Keratinocyte (primary cell): ENCODE measurements around the gene MKLN1. TPM values are rescaled to one million over a fixed set of nuclear protein-coding genes. Genes with fewer than 3 reads are reported as not detected.

ENCODE experiments used
- DNase-seq: peaks from one replicate; pipeline ENCODE4 v3.0.0-alpha.2; 2011; ENCODE audit warnings: low read depth, missing footprints, low spot score
- FAIRE-seq: peaks from 2 replicates; lab custom pipeline; 2011; peaks lifted over from hg19 to GRCh38; lab: Jason Lieb, UNC
- H2AFZ ChIP-seq: 2 replicates; pipeline ENCODE4 v1.6.0; 2012; ENCODE audit warnings: low read length, control low read depth, inconsistent platforms; ENCODE audit not compliant: control insufficient read depth
- H3K27ac ChIP-seq: 2 replicates; pipeline ENCODE4 v1.5.1; 2011; ENCODE audit warnings: low read length; ENCODE audit not compliant: control insufficient read depth, insufficient read depth
- H3K27me3 ChIP-seq: 3 replicates; pipeline ENCODE4 v1.6.0; 2011; ENCODE audit warnings: low read length; ENCODE audit not compliant: control insufficient read depth, insufficient read depth; ENCODE audit errors: extremely low read depth
- H3K36me3 ChIP-seq, 2 experiments: 2 replicates in 1 of 2; 3 replicates in 1 of 2; pipeline ENCODE4 v1.5.1; 2011; ENCODE audit warnings: low read length in 2 of 2, mild to moderate bottlenecking in 1 of 2; ENCODE audit not compliant: control insufficient read depth in 2 of 2, insufficient read depth in 2 of 2; ENCODE audit errors: extremely low read depth in 1 of 2
- H3K4me1 ChIP-seq: 3 replicates; pipeline ENCODE4 v1.5.1; 2011; ENCODE audit warnings: low read length; ENCODE audit not compliant: control insufficient read depth, insufficient read depth; ENCODE audit errors: extremely low read depth
- H3K4me2 ChIP-seq: 3 replicates; pipeline ENCODE4 v1.6.0; 2011; ENCODE audit warnings: low read depth, low read length; ENCODE audit not compliant: control insufficient read depth, insufficient read depth; ENCODE audit errors: extremely low read depth
- H3K4me3 ChIP-seq, 3 experiments: fragments of 200-600 bp in 1 of 3; sonication (generic) in 1 of 3; 2 replicates in 2 of 3; 3 replicates in 1 of 3; pipeline ENCODE4 v1.5.1; 2011 to 2016; ENCODE audit warnings: low read length in 3 of 3, mild to moderate bottlenecking in 3 of 3, control low read depth in 2 of 3, inconsistent platforms in 1 of 3, low read depth in 1 of 3, mixed read lengths in 1 of 3, mixed run types in 1 of 3, moderate library complexity in 1 of 3; ENCODE audit not compliant: control insufficient read depth in 2 of 3, insufficient read depth in 2 of 3; ENCODE audit errors: extremely low read depth in 1 of 3
- H3K79me2 ChIP-seq: 2 replicates; pipeline ENCODE4 v1.6.0; 2012; ENCODE audit warnings: low read length; ENCODE audit not compliant: control insufficient read depth, insufficient read depth
- H3K9ac ChIP-seq: 3 replicates; pipeline ENCODE4 v1.6.0; 2011; ENCODE audit warnings: low read length; ENCODE audit not compliant: control insufficient read depth, insufficient read depth; ENCODE audit errors: extremely low read depth
- H3K9me1 ChIP-seq: 3 replicates; pipeline ENCODE4 v1.6.0; 2011; ENCODE audit warnings: low read length; ENCODE audit not compliant: control insufficient read depth, insufficient read depth; ENCODE audit errors: extremely low read depth
- H3K9me3 ChIP-seq: 2 replicates; pipeline ENCODE4 v1.5.1; 2012; ENCODE audit warnings: low read depth, low read length; ENCODE audit not compliant: control insufficient read depth
- H4K20me1 ChIP-seq: 3 replicates; pipeline ENCODE4 v1.6.0; 2011; ENCODE audit warnings: low read length; ENCODE audit not compliant: control insufficient read depth, insufficient read depth; ENCODE audit errors: extremely low read depth
- EZH2 ChIP-seq: IDR thresholded peaks from one replicate; pipeline ENCODE4 v1.6.1; 2012; ENCODE audit warnings: inconsistent platforms, mild to moderate bottlenecking, low read length, moderate library complexity
- dilution Hi-C: fragments of 300-500 bp; cut with MboI; formaldehyde crosslinking; loops from one replicate; pipeline ENCODE4 v1.7.0; 2020; ENCODE audit warnings: low sequenced_read_pairs; ENCODE audit not compliant: extremely low pct_ligation_motif_present
- polyA plus RNA-seq, 5 experiments: library from polyadenylated mRNA; depleted of rRNA in 3 of 5; stranded (reverse) in 3 of 5; stranded (forward) in 1 of 5; unstranded in 1 of 5; fragments of >200 nt; gene quantifications; 1 replicate in 1 of 5; 2 replicates in 3 of 5; 3 replicates in 1 of 5; pipeline versions ENCODE4 v1.2.1 to v1.2.3, GENCODE V29; 2011 to 2012; ENCODE audit warnings: missing spikeins in 2 of 5, low read depth in 1 of 5, low replicate concordance in 1 of 5
- TF ChIP-seq, protein P1 (sequence below), 3 experiments: IDR thresholded peaks in 1 of 3; conservative IDR thresholded peaks in 1 of 3; optimal IDR thresholded peaks in 1 of 3; 2 replicates in 2 of 3; 3 replicates in 1 of 3; pipeline versions ENCODE3 to v1.5.1; 2011; ENCODE audit warnings: low read length in 3 of 3, mild to moderate bottlenecking in 3 of 3, moderate library complexity in 2 of 3, control low read depth in 1 of 3, inconsistent platforms in 1 of 3; ENCODE audit not compliant: insufficient read depth in 2 of 3; ENCODE audit errors: extremely low read depth in 1 of 3

Gene MKLN1
- polyA plus RNA-seq, 1 donor (not counting 4 experiments of a cell fraction or from before 2014, with no cell fraction given): 43.8 TPM

DNA sequence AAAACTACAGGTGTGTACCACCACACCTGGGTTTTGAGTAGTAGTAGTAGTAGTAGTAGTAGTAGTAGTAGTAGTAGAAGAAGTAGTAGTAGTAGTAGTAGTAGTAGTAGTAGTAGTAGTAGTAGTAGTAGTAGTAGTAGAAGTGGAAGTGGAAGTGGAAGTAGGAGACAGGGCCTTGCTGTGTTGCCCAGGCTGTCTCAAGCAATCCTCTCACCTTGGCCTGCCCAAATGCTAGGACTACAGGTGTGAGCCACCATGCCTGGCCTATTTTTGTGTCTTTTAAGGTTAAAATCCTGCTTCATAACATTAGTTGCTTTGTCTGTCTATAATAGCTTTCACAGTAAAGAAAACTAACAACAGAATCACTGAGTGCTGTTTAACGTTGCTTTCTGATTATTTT, 117.0 kb downstream of the MKLN1 start:
- H2AFZ ChIP-seq: no peak overlapping the region
- H3K4me3 ChIP-seq: no peak overlapping the region
- no peak overlapping the region for H3K27ac ChIP-seq
- FAIRE-seq: no peak
- H3K4me2 ChIP-seq: no peak overlapping the region
- H3K36me3 ChIP-seq: peaks cover 4 to 7% of the 10 kb centered on the region in 2 experiments
- TF ChIP-seq EZH2: no peak
- TF ChIP-seq, protein P1, sequence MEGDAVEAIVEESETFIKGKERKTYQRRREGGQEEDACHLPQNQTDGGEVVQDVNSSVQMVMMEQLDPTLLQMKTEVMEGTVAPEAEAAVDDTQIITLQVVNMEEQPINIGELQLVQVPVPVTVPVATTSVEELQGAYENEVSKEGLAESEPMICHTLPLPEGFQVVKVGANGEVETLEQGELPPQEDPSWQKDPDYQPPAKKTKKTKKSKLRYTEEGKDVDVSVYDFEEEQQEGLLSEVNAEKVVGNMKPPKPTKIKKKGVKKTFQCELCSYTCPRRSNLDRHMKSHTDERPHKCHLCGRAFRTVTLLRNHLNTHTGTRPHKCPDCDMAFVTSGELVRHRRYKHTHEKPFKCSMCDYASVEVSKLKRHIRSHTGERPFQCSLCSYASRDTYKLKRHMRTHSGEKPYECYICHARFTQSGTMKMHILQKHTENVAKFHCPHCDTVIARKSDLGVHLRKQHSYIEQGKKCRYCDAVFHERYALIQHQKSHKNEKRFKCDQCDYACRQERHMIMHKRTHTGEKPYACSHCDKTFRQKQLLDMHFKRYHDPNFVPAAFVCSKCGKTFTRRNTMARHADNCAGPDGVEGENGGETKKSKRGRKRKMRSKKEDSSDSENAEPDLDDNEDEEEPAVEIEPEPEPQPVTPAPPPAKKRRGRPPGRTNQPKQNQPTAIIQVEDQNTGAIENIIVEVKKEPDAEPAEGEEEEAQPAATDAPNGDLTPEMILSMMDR (optimal IDR thresholded peaks at IDR 0.05 in 1 of 3, IDR thresholded peaks at IDR 0.05 in 1 of 3, conservative IDR thresholded peaks at IDR 0.05 in 1 of 3; ENCODE audit: extremely low read depth in 1 of 3, insufficient read depth in 2 of 3, low read length in 3 of 3): no peak
- H3K9me3 ChIP-seq: no peaks in the 10 kb centered on the region
- no peaks in the 10 kb centered on the region for H3K9me1 ChIP-seq
- H4K20me1 ChIP-seq: no peaks in the 10 kb centered on the region
- no peak for DNase-seq
- dilution Hi-C loops: no loop called here
- H3K4me1 ChIP-seq: no peaks in the 10 kb centered on the region
- no peaks in the 10 kb centered on the region for H3K27me3 ChIP-seq
- no peaks in the 10 kb centered on the region for H3K79me2 ChIP-seq
- no peak overlapping the region for H3K9ac ChIP-seq

DNA sequence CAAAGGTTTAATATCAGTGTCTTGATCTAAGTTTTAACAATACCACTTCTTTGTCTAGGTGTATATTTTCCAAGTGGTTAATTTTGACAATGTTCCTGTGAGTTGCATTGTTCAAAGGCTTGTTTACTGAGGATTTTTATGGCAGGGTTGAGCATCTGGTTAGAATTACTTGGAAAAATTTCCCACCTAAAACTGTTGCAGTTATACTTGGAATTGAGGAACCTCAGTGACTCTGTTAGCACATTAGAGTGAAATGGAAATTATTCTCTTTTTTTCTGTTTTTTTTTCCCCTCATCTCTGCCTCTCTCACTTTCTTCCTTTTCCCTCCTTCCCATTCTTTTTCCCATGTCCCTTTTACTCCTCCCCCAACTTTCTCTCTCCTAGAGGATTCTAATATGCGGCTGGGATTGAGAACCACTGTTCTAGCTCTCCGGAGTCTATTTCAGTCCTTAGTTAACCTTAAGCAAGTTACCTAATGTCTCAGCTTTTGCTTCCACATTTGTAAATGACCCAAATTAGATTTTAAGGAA, 121.8 kb downstream of the MKLN1 start:
- dilution Hi-C loops: no loop called here
- H3K36me3 ChIP-seq: peaks cover 0 to 4% of the 10 kb centered on the region in 2 experiments
- H4K20me1 ChIP-seq: no peaks in the 10 kb centered on the region

More for the DNA sequence above, 121.8 kb downstream of the MKLN1 start:
- Histone ChIP-seq H3K4me2 (no peak overlapping the region), H3K27ac (no peak overlapping the region), H3K9ac (no peak overlapping the region), H3K9me3 (no peaks in the 10 kb centered on the region), H3K79me2 (no peaks in the 10 kb centered on the region), H2AFZ (no peak overlapping the region), H3K4me1 (no peaks in the 10 kb centered on the region), H3K9me1 (no peaks in the 10 kb centered on the region), H3K4me3 (no peak overlapping the region), H3K27me3 (no peaks in the 10 kb centered on the region)
- no peak for TF ChIP-seq EZH2
- TF ChIP-seq, protein P1 (optimal IDR thresholded peaks at IDR 0.05 in 1 of 3, IDR thresholded peaks at IDR 0.05 in 1 of 3, conservative IDR thresholded peaks at IDR 0.05 in 1 of 3; ENCODE audit: extremely low read depth in 1 of 3, insufficient read depth in 2 of 3, low read length in 3 of 3): no peak
- no peak for FAIRE-seq
- DNase-seq: no peak
